ENCODE data around the gene ACACA. TPM values are rescaled to one million over a fixed set of nuclear protein-coding genes. Genes with fewer than 3 reads are reported as not detected.

Gene ACACA
- total and polyA plus RNA-seq, 2 donors (not counting 1 experiment from before 2014, with no cell fraction given): 4.8 to 26.2 TPM

DNA sequence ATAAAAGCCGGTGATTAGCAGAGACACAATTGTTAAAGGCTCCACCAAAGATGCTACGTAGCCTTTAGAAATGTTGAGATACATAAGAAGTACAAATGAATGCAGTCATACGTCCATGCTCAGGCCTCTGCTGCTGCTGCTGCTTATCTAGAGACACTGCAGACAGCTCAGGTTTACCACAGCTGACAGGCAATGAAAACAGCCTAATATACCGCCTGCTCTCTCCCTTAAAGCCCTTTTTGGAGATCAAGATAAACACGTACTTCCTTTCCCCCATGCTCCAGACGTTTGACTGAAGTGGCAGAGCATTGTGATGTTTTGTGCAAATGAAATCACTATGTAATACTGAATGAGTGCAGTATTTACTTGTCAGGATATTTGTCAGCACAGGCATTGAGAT lies 272.6 kb downstream of the ACACA start:
- 84% methylated on average over 3 of the region's 6 CpGs for WGBS (ENCODE audit: insufficient coverage)
- DNase-seq: no peak
- Mint-ChIP-seq H3K9me3 (ENCODE audit: insufficient read depth) (no peaks in the 10 kb centered on the region), H3K4me3 (no peak overlapping the region), H3K4me1 (no peaks in the 10 kb centered on the region), H3K27ac (no peak overlapping the region), H3K27me3 (no peaks in the 10 kb centered on the region)
- no peak for ATAC-seq (ENCODE audit: low read depth)
- Histone ChIP-seq H4K20me1 (ENCODE audit: control insufficient read depth, insufficient read depth, low read length, poor library complexity, severe bottlenecking) (no peaks in the 10 kb centered on the region), H3K4me2 (replicated peaks; ENCODE audit: low read depth, low read length, poor library complexity, severe bottlenecking) (no peak overlapping the region), H2AFZ (ENCODE audit: insufficient read depth, low read depth, low read length, poor library complexity, severe bottlenecking) (no peak overlapping the region), H3K4me1 (ENCODE audit: control insufficient read depth in 2 of 2, insufficient read depth in 2 of 2, low read length in 2 of 2) (no peaks in the 10 kb centered on the region), H3K27ac (ENCODE audit: low read length in 2 of 2) (no peak overlapping the region), H3K36me3 (replicated peaks in 1 of 2; ENCODE audit: control extremely low read depth in 1 of 2, control insufficient read depth in 1 of 2, extremely low read depth in 1 of 2, insufficient read depth in 2 of 2, low read length in 1 of 2) (peaks cover 0 to 5% of the 10 kb centered on the region in 2 experiments), H3K79me2 (ENCODE audit: control insufficient read depth, insufficient read depth, low read length) (no peaks in the 10 kb centered on the region), H3K4me3 (ENCODE audit: control extremely low read depth in 1 of 5, extremely low read depth in 1 of 5, insufficient read depth in 1 of 5, low read depth in 2 of 5, low read length in 4 of 5) (no peak overlapping the region), H3K9ac (ENCODE audit: low read length) (no peak overlapping the region), H3K9me3 (ENCODE audit: control extremely low read depth in 1 of 3, control insufficient read depth in 2 of 3, insufficient read depth in 1 of 3, low read length in 2 of 3) (no peaks in the 10 kb centered on the region), H3K27me3 (replicated peaks in 1 of 4; ENCODE audit: control extremely low read depth in 1 of 4, control insufficient read depth in 3 of 4, insufficient read depth in 4 of 4, low read length in 3 of 4) (no peaks in the 10 kb centered on the region)
- TF ChIP-seq, protein P1, sequence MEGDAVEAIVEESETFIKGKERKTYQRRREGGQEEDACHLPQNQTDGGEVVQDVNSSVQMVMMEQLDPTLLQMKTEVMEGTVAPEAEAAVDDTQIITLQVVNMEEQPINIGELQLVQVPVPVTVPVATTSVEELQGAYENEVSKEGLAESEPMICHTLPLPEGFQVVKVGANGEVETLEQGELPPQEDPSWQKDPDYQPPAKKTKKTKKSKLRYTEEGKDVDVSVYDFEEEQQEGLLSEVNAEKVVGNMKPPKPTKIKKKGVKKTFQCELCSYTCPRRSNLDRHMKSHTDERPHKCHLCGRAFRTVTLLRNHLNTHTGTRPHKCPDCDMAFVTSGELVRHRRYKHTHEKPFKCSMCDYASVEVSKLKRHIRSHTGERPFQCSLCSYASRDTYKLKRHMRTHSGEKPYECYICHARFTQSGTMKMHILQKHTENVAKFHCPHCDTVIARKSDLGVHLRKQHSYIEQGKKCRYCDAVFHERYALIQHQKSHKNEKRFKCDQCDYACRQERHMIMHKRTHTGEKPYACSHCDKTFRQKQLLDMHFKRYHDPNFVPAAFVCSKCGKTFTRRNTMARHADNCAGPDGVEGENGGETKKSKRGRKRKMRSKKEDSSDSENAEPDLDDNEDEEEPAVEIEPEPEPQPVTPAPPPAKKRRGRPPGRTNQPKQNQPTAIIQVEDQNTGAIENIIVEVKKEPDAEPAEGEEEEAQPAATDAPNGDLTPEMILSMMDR (IDR thresholded peaks at IDR 0.05): no peak
- TF ChIP-seq EZH2 (IDR thresholded peaks at IDR 0.05; ENCODE audit: borderline replicate concordance, insufficient read depth, low read depth, low read length, poor library complexity, severe bottlenecking): no peak
- ChIA-PET CTCF (no interaction called here), POLR2A (no interaction called here)
- intact Hi-C loops (cut with micrococcal nuclease): no loop called here

DNA sequence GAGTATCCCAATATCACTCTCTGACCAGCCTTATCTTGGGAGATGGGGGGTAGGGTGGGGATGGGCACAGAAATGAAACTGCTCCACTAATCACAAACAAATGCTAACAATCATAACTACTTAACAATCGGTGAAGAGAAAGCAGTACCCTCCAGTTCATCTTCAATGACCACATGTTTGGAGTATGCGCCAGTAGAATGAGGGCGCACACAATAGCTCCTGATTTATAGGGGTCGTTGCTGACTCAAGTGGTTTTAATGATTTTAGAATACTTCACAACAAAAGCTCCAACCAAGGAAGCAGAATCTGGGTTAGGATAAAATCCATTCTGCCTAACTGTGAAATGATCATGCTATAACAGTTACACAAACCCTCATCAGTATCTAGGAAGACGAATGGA lies 273.5 kb downstream of the ACACA start:
- Histone ChIP-seq H3K4me3 (ENCODE audit: control extremely low read depth in 1 of 5, extremely low read depth in 1 of 5, insufficient read depth in 1 of 5, low read depth in 2 of 5, low read length in 4 of 5) (no peak overlapping the region), H2AFZ (ENCODE audit: insufficient read depth, low read depth, low read length, poor library complexity, severe bottlenecking) (no peak overlapping the region), H3K36me3 (replicated peaks in 1 of 2; ENCODE audit: control extremely low read depth in 1 of 2, control insufficient read depth in 1 of 2, extremely low read depth in 1 of 2, insufficient read depth in 2 of 2, low read length in 1 of 2) (peaks cover 1 to 5% of the 10 kb centered on the region in 2 experiments), H3K27me3 (replicated peaks in 1 of 4; ENCODE audit: control extremely low read depth in 1 of 4, control insufficient read depth in 3 of 4, insufficient read depth in 4 of 4, low read length in 3 of 4) (no peaks in the 10 kb centered on the region), H3K4me2 (replicated peaks; ENCODE audit: low read depth, low read length, poor library complexity, severe bottlenecking) (no peak overlapping the region), H3K27ac (ENCODE audit: low read length in 2 of 2) (no peak overlapping the region), H4K20me1 (ENCODE audit: control insufficient read depth, insufficient read depth, low read length, poor library complexity, severe bottlenecking) (no peaks in the 10 kb centered on the region), H3K9ac (ENCODE audit: low read length) (no peak overlapping the region), H3K9me3 (ENCODE audit: control extremely low read depth in 1 of 3, control insufficient read depth in 2 of 3, insufficient read depth in 1 of 3, low read length in 2 of 3) (no peaks in the 10 kb centered on the region), H3K4me1 (ENCODE audit: control insufficient read depth in 2 of 2, insufficient read depth in 2 of 2, low read length in 2 of 2) (no peaks in the 10 kb centered on the region), H3K79me2 (ENCODE audit: control insufficient read depth, insufficient read depth, low read length) (no peaks in the 10 kb centered on the region)
- H3K4me3 Mint-ChIP-seq: no peak overlapping the region
- H3K27me3 Mint-ChIP-seq: no peaks in the 10 kb centered on the region
- H3K4me1 Mint-ChIP-seq: no peaks in the 10 kb centered on the region
- no peaks in the 10 kb centered on the region for H3K9me3 Mint-ChIP-seq (ENCODE audit: insufficient read depth)
- no peak for TF ChIP-seq EZH2 (IDR thresholded peaks at IDR 0.05; ENCODE audit: borderline replicate concordance, insufficient read depth, low read depth, low read length, poor library complexity, severe bottlenecking)
- TF ChIP-seq, protein P1 (IDR thresholded peaks at IDR 0.05): no peak
- CTCF ChIA-PET: no interaction called here
- POLR2A ChIA-PET: no interaction called here
- DNase-seq (no peak), ATAC-seq (ENCODE audit: low read depth) (no peak)
- intact Hi-C loops (cut with micrococcal nuclease): no loop called here
- H3K27ac Mint-ChIP-seq: no peak overlapping the region
- WGBS (ENCODE audit: insufficient coverage): 100% methylated on average over 1 of the region's 5 CpGs

Measured in B cell (primary cell).